ENCODE measurements around the gene LRGUK.
"Not testable (repeated sequence)": the region's sequence is repeated elsewhere in the genome, so short reads cannot be mapped to it uniquely, and the experiment has no call there.

Gene LRGUK

GRCh38 chr7:134126966-134127848 is at the start of gene LRGUK:
TSS of gene LRGUK (plus strand) at chr7:134127340. CDS start at chr7:134127368, 28 bp downstream.
- peak; percentile 21 to 61 for DNase-seq

- not testable (repeated sequence) for DNase-seq
These were observed 49.6 kb upstream of the LRGUK start for GRCh38 chr7:134077560-134077959.

GRCh38 chr7:134078991-134079390 is 48.1 kb upstream of the LRGUK start:
- no peak for DNase-seq

- no peak for DNase-seq
These were observed 45.4 kb upstream of the LRGUK start for GRCh38 chr7:134081695-134082094.

GRCh38 chr7:134083766-134084487 is 43.2 kb upstream of the LRGUK start:
- DNase-seq: no peak

- no peak for DNase-seq
These were observed 42.5 kb upstream of the LRGUK start for GRCh38 chr7:134084488-134085144.

- no peak for DNase-seq
These were observed 41.8 kb upstream of the LRGUK start for GRCh38 chr7:134085311-134085710.

- DNase-seq: no peak
These were observed 40.0 kb upstream of the LRGUK start for GRCh38 chr7:134086998-134087735.

- DNase-seq: no peak
These were observed 38.9 kb upstream of the LRGUK start for GRCh38 chr7:134088199-134088598.

GRCh38 chr7:134089446-134089845 is 37.7 kb upstream of the LRGUK start:
- DNase-seq: no peak

- DNase-seq: no peak
These were observed 29.1 kb upstream of the LRGUK start for GRCh38 chr7:134098072-134098471.

GRCh38 chr7:134101716-134102115 is 25.4 kb upstream of the LRGUK start:
- no peak for DNase-seq

- no peak for DNase-seq
These were observed 23.0 kb upstream of the LRGUK start for GRCh38 chr7:134104166-134104565.

GRCh38 chr7:134105841-134106240 is 21.3 kb upstream of the LRGUK start:
- no peak for DNase-seq

GRCh38 chr7:134108802-134109201 is 18.3 kb upstream of the LRGUK start:
- DNase-seq: no peak

- no peak for DNase-seq
These were observed 13.5 kb upstream of the LRGUK start for GRCh38 chr7:134113655-134114054.

- DNase-seq: no peak
These were observed 12.1 kb upstream of the LRGUK start for GRCh38 chr7:134114992-134115391.

- DNase-seq: no peak
These were observed 6.7 kb upstream of the LRGUK start for GRCh38 chr7:134120405-134120804.

- no peak for DNase-seq
These were observed 5.5 kb upstream of the LRGUK start for GRCh38 chr7:134121632-134122139.

- no peak for DNase-seq
These were observed 4.2 kb upstream of the LRGUK start for GRCh38 chr7:134122980-134123379.

GRCh38 chr7:134126146-134126545 is 994 bp upstream of the LRGUK start:
- DNase-seq: no peak

GRCh38 chr7:134126596-134126965 is 559 bp upstream of the LRGUK start:
- DNase-seq: no peak

- no peak for DNase-seq
These were observed 1.7 kb downstream of the LRGUK start for GRCh38 chr7:134128829-134129228.
